Articular chondrocyte of knee joint (primary cell): Measurements from ENCODE around the gene ZC3H11A. TPM values are rescaled to one million over a fixed set of nuclear protein-coding genes. Genes with fewer than 3 reads are reported as not detected.

Experiments
- small RNA-seq: library from RNA; depleted of rRNA; stranded (forward); fragments of <200 nt; gene quantifications from one replicate; pipeline ENCODE3, GENCODE V24; 2012
- total RNA-seq: library from RNA; depleted of rRNA; stranded (reverse); fragments of >200 nt; gene quantifications from 2 replicates; pipeline ENCODE4 v1.2.3, GENCODE V29; 2012

Gene ZC3H11A
- total RNA-seq = 116 and 132 TPM in 2 replicates

GRCh38 chr1:203795441-203796235, at the start of gene ZC3H11A, which contains the start of gene ZBED6:
ZC3H11A (plus strand) TSS chr1:203795623; CDS start chr1:203817071, 21,448 bp downstream.
ZBED6 (plus strand) TSS chr1:203795623; CDS start chr1:203797523, 1,900 bp downstream.

GRCh38 chr1:203765029-203765837, 30.2 kb upstream of the ZC3H11A start, which contains the start of gene LAX1:
LAX1 (plus strand) TSS chr1:203765183; CDS start chr1:203765566, 383 bp downstream.

Small RNA genes within 50 kb of the gene (small RNA-seq; reads per million reads assigned to genes)
- 0.57 reads per million, percentile 17 among the genes with 10 or more reads in this experiment for gene ZC3H11A

Other genes starting within 250 kb of the ZC3H11A start
- 220 and 251 TPM in 2 replicates for gene ATP2B4, start 168.8 kb upstream of the ZC3H11A start, total RNA-seq
- 0.11 and 0.13 TPM in 2 replicates for gene LAX1, start 30.4 kb upstream of the ZC3H11A start, total RNA-seq
- gene ZBED6, start within 50 bp of the ZC3H11A start, total RNA-seq = 40.0 and 46.8 TPM in 2 replicates
- 50.9 and 59.7 TPM in 2 replicates for gene SNRPE, start 66.0 kb downstream of the ZC3H11A start, total RNA-seq